ENCODE measurements around the gene FBN3.

DNA sequence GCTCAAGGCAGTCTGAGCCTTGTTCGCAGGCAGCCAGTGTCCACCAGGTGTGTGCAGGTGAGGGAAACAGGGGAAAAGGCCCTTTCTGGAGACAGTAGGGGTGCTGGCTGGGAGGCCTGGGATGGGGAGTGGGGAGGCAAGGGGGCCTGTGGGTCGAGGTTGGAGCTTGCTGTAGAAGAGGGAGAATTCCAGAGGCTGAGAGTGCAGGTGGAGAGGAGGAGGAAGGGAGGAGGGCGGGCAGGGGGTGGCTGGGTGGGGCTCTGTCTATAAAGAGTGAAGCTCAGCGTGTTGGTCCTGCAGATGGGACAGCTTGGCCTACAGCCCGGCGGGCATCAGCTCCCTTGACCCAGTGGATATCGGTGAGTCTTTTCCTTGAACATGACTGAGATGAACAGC is 96.9 kb downstream of the FBN3 start, which contains the start of gene CCL25:
- TF ChIP-seq ZBTB7A (tag by site-specific recombination; IDR thresholded peaks at IDR 0.05; ENCODE audit: low read depth) (no peak), ZBTB26 (tag by site-specific recombination; optimal IDR thresholded peaks at IDR 0.05) (no peak), ZNF654 (tag by site-specific recombination; IDR thresholded peaks at IDR 0.05; ENCODE audit: low read depth) (no peak)

Measured in HEK293 (cell line).